ENCODE measurements around the gene SLC66A1.
"Not testable (repeated sequence)": the region's sequence is repeated elsewhere in the genome, so short reads cannot be mapped to it uniquely, and the experiment has no call there.

Gene SLC66A1, protein sequence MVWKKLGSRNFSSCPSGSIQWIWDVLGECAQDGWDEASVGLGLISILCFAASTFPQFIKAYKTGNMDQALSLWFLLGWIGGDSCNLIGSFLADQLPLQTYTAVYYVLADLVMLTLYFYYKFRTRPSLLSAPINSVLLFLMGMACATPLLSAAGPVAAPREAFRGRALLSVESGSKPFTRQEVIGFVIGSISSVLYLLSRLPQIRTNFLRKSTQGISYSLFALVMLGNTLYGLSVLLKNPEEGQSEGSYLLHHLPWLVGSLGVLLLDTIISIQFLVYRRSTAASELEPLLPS

DNA sequence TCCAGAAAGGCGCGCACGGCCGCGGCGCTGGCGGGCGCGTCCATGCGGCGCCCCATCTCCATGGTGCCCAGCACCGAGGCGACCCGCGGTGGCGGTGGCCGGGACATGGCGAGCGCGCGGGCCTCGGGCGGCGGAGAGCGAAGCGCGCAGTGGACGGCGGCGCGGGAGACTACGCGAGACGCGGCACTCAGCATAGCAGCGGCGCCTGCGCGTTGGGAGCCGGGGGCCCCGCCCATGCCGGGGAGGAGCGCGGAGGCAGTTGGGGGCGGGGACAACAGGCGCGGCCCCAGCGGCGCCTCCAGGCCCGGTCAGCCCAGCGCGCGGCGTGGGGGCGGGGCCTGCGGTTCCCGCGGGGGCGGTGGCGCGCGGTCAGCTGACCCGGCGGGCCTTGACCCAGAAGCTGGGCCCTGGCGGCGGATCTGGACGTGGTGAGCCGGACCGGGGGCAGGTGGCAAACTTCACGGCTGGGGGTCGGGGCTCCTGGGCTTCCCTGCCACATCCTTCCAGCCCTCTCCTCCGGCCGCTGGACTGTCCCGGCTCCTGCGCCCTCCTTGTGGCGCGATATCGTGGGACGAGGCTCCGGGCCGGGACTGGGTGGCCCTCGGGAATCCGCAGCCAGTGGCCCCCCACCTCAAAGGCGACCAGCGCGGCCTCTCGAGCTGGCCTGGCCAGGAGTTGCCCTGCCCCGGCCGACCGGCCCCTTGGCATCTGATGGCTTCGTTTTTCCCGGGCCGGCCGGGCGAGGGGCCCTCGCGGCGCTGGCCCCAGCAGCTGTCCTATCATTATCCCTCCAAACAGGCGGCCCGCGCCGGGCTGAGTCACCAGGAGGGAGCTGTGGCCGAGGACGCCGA, at the start of gene SLC66A1, which contains the start of gene AKR7A2:
SLC66A1 (plus strand) TSS at position 396 of the 851 bp plus-strand sequence. CDS start 5,352 bp downstream, outside the sequence.
AKR7A2 (minus strand) TSS at position 214 of the 851 bp plus-strand sequence; CDS start at position 194, 20 bp downstream.
- peak; percentile 90 to 92 for DNase-seq

DNA sequence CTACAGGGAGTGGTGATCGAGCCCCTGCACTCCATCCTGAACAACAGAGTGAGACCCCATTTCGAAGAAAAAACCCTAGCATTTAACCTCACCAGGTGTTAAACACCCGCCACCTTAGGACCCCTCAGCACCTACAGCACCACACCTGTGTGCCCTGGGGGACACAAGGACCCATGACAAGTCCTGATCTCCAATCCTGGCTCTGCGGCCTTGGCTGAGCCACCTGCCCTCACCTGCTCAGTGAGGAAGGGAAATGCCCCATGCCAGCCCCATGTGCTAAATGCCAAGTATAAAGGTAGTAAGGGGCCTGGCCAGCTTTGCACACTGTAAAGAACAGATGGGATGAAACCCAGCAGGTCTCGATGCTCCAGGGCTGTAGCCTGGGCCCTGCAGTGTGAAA, 49.4 kb upstream of the SLC66A1 start:
- DNase-seq, result no peak

DNA sequence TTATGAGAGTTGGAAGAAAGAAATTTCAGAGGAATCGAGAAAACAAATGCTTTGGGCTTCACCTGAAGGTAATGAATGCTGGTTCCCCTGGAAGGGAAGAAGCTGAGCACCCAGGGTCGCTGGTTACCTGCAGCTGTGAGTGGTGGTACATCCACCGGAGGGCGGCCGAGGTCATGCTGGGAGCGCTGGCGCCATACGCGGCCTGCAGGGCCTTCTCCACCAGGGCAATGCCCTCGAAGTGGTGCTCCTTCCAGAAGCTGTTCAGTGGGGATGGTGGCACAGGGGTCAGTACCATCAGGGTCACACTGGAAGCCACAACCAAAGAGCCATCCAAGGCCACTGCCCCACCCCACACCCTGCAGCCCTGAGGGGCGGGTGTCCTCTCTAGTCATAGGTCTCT, 43.7 kb upstream of the SLC66A1 start:
- no peak for DNase-seq

DNA sequence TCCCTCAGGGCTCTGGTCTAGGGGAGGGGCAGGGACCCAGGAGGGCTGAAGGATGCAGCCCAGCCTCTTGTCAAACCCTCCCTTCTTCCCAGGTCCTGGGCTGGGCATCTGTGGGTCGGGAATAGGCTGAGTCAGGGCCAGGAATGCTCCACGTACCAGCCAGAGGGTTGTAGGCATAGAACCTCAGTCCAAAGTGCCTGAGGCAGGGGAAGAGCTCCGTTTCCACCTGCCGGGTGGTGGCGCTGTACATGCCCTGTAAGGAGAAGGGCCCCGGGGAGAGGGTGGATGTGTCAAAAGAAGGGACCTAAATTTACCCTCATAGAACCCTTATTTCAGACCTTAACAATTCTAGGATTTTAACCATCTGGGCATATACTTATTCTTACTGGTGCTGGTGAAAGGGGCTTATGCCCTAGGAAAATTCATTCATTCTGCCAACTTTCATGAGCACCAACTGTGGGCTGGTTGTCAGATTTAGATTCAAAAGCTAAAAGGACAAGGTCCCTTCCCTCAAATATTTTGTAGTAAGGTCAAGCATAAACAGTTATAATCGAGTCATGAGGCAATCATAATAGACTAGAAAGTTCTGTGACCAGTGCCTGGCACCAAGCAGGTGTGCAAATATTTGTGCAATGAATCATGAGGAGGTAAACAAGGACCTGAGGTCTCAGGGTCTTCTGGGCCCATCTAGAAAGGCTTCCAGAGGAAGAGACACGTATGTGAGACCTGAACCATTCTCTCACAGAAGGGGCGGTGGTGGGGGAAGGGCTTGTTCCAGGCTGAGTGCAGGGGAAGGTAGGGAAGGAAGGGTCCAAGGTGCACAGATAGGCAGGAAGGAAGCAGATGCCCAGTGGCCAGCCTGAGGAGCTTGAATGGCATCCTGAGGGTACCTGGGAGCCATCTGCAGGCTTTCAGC, 42.4 kb upstream of the SLC66A1 start:
- DNase-seq, result not testable (repeated sequence)

DNA sequence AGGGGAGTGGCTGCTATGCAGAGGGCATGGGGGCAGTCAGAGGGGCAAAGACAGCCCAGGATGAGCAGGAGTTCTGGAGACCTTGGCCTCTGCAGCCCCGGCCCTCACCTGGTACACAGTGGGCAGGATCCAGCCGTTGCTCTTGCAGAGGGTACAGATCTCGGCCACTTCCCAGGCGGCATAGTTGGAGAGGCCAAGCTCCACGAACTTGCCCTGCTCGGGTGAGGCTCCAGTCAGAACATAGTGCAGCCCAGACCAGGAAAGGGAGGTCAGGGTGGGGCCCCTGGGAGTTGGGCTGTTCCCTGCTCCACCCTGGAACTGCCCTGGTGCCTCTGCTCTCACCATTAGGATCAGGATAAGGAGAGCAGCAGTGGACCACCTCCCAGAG, 41.8 kb upstream of the SLC66A1 start:
- DNase-seq, result not testable (repeated sequence)

DNA sequence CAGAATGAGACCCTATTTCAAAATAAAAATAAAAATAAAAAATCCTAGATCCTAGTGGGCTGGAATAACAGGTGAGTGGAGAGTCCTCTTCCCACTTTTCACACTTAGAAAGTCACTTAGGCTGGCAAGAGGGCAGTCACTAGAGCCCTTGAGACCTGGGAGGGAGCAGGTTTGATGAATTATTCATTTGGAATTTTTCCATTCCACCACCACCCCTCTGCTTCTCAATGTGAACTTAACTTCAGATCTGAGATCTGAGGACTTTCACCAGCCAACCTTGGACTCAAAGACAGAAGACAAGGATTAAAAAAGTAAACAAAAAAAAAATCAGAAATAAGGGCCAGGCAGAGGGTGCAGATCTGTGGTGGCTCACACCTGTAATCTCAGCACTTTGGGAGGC, 40.1 kb upstream of the SLC66A1 start:
- no peak for DNase-seq

DNA sequence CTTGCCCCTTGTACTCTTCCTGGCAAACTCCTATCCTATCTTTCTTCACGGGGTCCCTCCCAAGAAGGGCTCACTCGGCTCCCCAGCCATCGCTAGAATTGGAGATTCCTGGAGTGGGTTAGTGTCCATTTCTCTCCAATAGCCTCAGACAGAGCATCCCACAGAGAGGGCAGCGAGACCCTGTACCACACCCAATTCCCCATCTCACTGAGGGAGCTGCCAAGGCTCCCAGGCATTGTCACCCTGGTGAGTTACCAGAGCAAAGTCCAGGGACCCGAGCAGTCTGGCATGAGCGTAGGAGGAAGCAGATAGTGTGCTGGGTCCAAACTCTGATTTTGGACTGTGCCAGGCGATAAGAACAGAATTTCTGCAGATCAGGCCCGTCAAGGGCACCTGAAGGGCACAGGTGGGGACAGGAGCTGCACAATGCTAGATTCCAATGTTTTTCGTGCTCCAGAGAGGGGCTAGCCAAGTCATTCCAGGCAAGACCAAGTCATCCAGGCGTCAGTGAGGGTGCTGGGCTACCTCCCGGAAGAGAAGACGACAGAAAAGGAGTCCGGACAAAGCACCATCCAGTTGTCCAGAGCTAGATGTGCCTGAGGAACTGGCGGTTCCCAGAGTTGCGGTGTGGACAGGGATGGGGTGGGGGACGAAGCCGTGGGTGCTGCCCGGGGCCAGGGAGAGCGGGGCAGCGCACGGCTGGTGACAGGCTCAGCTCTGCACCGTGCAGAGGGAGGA, 38.9 kb upstream of the SLC66A1 start:
- no peak for DNase-seq

DNA sequence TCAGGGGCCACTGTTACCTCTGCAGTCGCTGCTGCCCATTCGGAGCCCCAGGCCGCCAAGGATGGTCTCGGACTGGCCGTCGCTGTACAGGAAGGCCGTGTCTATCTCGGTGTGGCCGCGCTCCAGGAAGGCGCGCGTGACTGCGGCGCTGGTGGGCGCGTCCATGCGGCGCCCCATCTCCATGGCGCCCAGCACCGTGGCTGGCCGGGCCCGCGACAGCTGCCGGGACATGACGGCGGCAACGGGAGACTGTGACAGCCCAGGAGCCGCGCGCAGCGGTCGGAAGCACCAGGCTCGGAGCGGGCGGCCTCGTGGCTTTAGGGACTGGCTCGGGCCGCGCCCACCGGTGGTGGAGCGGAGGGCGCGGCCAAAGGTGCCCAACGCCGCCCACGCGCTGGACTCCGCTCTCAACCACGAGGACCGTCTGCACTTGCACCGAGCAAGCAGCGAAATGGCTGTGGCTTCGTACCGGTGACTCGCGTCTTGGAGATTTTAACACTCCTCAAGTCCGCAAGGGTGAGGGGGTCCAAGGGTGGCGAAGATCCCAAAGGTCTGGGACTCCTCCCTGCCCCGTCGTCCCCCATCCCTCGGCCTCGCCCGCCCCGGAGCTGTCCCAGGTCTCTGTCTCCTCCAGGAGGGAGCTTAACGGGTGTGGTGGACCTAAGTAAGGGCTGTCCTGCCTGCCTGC, 38.1 kb upstream of the SLC66A1 start:
- DNase-seq, result not testable (repeated sequence)

DNA sequence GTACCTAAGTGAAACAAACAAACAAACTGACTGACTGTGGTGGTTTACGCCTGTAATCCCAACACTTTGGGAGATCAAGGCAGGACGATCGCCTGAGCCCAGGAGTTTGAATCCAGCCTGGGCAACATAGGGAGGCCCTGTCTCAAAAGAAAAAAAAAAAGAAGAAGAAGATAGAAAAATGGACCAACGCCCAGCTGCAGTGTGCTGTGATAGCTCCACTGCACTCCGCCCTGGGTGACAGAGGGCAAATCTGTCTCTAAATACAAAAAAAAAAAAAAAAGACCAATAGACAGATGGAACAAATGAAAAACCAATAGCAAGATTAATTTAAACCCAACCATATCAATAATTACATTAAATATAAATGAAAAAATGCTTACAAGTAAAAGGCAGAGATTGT, 37.5 kb upstream of the SLC66A1 start:
- DNase-seq, result no peak

DNA sequence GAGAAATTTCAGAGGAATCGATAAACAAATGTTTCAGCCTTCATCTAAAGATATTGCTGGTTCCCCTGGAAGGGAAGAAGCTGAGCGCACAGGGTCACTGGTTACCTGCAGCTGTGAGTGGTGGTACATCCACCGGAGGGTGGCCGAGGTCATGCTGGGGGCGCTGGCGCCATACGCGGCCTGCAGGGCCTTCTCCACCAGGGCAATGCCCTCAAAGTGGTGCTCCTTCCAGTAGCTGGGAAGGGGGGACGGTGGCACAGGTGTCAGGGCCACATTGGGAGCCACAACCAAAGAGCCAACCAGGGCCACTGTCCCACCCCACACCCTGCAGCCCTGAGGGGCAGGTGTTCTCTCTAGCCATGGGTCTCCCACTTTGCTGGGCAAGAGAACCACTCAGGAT, 28.2 kb upstream of the SLC66A1 start:
- no peak for DNase-seq

DNA sequence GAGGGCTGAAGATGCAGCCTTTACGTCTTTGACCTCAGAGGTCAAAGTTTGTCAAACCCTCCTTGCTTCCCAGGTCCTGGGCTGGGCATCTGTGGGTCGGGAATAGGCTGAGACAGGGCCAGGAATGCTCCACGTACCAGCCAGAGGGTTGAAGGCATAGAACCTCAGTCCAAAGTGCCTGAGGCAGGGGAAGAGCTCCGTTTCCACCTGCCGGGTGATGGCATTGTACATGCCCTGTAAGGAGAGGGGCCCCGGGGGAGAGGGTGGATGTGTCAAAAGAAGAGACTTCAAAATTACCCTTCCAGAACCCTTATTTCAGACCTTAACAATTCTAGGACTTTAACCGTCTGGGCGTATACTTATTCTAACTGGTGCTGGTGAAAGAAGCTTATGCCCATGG, 27.2 kb upstream of the SLC66A1 start:
- DNase-seq, result no peak

DNA sequence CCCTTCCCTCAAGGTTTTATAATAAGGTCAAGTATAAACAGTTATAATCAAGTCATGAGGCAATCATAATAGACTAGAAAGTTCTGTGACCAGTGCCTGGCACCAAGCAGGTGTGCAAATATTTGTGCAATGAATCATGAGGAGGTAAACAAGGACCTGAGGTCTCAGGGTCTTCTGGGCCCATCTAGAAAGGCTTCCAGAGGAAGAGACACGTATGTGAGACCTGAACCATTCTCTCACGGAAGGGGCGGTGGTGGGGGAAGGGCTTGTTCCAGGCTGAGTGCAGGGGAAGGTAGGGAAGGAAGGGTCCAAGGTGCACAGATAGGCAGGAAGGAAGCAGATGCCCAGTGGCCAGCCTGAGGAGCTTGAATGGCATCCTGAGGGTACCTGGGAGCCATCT, 26.8 kb upstream of the SLC66A1 start:
- DNase-seq, result not testable (repeated sequence)

DNA sequence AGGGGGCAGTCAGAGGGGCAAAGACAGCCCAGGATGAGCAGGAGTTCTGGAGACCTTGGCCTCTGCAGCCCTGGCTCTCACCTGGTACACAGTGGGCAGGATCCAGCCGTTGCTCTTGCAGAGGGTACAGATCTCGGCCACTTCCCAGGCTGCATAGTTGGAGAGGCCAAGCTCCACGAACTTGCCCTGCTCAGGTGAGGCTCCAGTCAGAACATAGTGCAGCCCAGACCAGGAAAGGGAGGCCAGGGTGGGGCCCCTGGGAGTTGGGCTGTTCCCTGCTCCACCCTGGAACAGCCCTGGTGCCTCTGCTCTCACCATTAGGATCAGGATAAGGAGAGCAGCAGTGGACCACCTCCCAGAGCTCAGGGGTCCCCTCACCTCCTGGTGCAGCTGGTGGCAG, 26.3 kb upstream of the SLC66A1 start:
- not testable (repeated sequence) for DNase-seq

DNA sequence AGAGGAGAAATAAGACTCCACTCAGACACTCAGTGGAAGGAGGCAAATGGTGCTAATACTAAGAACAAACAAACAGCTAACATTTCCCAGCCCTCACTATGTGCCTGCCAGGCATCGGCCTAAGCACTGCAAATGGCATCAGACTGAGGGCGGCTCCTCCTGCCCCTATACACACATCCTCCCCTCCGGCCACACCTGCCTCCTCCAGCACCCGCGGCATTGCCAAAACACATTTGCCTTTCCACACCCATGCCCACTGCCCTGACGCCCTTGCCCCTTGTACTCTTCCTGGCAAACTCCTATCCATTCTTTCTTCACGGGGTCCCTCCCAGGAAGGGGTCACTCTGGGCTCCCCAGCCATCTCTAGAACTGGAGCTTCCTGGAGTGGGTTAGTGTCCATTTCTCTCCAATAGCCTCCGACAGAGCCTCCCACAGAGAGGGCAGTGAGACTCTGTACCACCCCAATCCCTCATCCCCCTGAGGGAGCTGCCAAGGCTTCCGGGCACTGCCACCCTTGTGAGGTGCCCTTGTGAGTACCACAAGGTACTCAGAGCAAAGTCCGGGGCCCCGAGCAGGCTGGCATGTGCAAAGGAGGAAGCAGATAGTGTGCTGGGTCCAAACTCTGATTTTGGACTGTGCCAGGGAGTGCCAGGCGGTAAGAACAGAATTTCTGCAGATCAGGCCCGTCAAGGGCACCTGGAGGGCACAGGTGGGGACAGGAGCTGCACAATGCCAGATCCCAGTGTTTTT, 24.5 kb upstream of the SLC66A1 start:
- DNase-seq, result no peak

DNA sequence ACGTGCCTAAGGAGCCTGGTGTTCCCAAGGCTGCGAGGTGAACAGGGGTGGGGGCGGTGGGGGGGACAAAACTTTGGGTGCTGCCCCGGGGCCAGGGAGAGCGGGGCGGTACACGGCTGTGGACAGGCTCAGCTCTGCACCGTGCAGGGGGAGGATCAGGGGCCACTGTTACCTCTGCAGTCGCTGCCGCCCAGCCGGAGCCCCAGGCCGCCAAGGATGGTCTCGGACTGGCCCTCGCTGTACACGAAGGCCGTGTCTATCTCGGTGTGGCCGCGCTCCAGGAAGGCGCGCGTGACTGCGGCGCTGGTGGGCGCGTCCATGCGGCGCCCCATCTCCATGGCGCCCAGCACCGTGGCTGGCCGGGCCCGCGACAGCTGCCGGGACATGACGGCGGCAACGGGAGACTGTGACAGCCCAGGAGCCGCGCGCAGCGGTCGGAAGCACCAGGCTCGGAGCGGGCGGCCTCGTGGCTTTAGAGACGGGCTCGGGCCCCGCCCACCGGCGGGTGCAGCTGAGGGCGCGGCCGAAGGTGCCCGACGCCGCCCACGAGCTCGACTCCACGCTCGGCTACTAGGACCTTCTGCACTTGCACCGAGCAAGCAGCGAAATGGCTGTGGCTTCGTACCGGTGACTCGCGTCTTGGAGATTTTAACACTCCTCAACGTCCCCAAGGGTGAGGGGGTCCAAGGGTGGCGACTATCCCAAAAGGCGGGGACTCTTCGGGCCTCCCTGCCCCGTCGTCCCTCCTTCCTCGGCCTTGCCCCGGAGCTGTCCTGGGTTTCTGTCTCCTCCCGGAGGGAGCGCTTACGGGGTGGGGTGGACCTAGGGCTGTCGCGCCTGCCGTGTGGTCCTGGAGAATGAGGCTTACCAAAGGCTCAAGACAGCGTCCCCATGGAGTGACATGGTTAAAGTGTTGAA, 23.5 kb upstream of the SLC66A1 start, which contains the start of gene AKR7A3:
AKR7A3 (minus strand) TSS at position 447 of the 918 bp plus-strand sequence; CDS start at position 386, 61 bp downstream.
- peak; percentile 61 to 66 for DNase-seq

DNA sequence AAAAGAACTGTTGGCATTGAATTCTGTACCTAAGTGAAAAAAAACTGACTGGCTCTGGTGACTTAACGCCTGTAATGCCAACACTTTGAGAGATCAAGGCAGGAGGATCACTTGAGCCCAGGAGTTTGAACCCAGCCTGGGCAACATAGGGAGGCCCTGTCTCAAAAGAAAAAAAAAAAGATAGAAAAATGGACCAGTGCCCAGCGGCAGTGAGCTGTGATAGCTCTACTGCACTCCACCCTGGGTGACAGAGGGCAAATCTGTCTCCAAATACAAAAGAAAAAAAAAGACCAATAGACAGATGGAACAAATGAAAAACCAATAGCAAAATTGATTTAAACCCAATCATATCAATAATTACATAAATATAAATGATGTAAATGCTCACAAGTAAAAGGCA, 22.9 kb upstream of the SLC66A1 start:
- no peak for DNase-seq

DNA sequence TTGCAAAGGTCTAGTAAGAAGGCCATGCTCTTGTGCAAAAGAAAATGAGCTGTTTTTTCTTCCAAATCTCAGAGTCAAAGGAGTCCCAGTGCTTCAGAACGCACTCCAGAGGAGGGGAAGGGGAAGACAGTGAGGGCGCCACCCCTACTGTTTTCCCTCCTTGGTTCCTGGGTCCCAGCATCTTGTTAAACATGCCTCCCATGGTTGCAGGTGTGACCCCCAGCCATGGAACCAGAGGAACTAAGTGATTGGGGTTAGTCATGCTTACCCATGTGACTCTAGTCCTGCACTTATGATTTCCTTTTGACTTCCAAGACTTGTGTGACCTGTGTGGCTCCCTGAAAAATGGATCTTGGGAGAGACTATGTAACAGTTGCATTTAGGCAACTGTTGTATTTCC, 17.5 kb upstream of the SLC66A1 start:
- DNase-seq, result no peak

DNA sequence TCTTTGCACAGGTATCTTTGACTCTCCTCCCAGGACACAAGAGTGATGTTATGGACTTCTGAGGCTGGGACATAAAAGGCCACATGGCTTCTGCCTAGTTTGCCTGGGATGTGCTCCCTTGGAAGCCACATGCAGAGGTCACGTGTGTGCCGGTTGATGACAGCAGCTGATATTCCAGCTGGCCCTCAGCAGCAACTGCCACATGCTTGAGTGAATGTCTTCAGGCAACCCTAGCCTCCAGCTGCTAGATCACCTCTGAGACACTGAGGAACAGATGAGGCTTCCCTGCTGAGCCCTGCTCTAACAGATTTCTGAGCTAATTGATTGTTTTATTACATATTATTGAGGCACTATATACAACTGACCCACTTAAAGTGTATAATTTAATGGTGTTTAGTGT, 11.9 kb upstream of the SLC66A1 start:
- no peak for DNase-seq

DNA sequence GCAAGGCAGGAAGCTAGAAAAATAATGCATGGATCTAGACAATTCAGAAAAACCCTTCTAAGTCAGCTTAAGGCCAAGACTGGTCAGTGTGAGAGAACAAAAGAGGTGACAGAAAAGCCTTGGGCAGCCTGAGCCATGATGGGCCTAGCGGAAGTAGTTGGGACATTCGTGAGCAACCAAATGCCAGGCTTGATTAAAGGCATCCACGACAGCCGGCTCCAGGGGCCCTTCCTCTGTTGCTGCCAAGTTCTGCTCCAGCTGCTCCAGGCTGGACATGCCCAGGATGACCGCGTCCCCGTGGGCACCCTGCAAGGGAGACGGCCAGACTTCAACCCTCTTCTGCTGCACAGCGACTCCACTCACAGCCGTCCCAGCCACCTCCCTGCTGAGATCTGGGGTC, 8.0 kb upstream of the SLC66A1 start:
- DNase-seq, result not testable (repeated sequence)

DNA sequence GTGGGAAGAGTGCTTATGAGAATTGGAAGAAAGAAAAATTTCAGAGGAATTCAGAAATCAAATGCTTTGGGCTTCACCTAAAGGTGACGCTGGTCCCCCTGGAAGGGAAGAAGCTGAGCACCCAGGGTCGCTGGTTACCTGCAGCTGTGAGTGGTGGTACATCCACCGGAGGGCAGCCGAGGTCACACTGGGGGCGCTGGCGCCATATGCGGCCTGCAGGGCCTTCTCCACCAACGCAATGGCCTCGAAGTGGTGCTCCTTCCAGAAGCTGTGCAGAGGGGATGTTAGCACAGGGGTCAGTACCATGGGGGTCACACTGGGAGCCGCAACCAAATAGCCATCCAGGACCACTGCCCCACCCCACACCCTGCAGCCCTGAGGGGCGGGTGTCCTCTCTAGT, 6.2 kb upstream of the SLC66A1 start:
- DNase-seq, result no peak
